ENCODE measurements around the gene EEA1.

Gene EEA1

GRCh38 chr12:92938018-92938417 lies 8.9 kb upstream of the EEA1 start:
- DNase-seq = no peak

- no peak for DNase-seq
Measured at GRCh38 chr12:92933606-92934005, 4.5 kb upstream of the EEA1 start.

GRCh38 chr12:92930421-92930820 lies 1.3 kb upstream of the EEA1 start:
- DNase-seq = no peak

- DNase-seq = no peak
Measured at GRCh38 chr12:92929983-92930382, 888 bp upstream of the EEA1 start.

- DNase-seq = peak; percentile 38 to 46
Measured at GRCh38 chr12:92928421-92928961, 604 bp downstream of the EEA1 start.

- no peak for DNase-seq
Measured at GRCh38 chr12:92927436-92928281, 1.4 kb downstream of the EEA1 start.

GRCh38 chr12:92927055-92927435 lies 2.0 kb downstream of the EEA1 start:
- DNase-seq = peak; percentile 50

GRCh38 chr12:92926549-92926948 lies 2.5 kb downstream of the EEA1 start:
- no peak for DNase-seq

GRCh38 chr12:92921877-92922276 lies 7.2 kb downstream of the EEA1 start:
- no peak for DNase-seq

GRCh38 chr12:92915365-92915764 lies 13.7 kb downstream of the EEA1 start:
- no peak for DNase-seq

- DNase-seq = no peak
Measured at GRCh38 chr12:92914170-92914569, 14.9 kb downstream of the EEA1 start.

- DNase-seq = no peak
Measured at GRCh38 chr12:92912672-92913071, 16.4 kb downstream of the EEA1 start.

GRCh38 chr12:92912052-92912451 lies 17.0 kb downstream of the EEA1 start:
- DNase-seq = peak in 1 of 2 donors; percentile 9

- DNase-seq = no peak
Measured at GRCh38 chr12:92911339-92911738, 17.8 kb downstream of the EEA1 start.

- no peak for DNase-seq
Measured at GRCh38 chr12:92908108-92908507, 21.0 kb downstream of the EEA1 start.

- DNase-seq = no peak
Measured at GRCh38 chr12:92905811-92906554, 23.1 kb downstream of the EEA1 start.

GRCh38 chr12:92905258-92905810 lies 23.8 kb downstream of the EEA1 start:
- no peak for DNase-seq

- DNase-seq = no peak
Measured at GRCh38 chr12:92900941-92901340, 28.2 kb downstream of the EEA1 start.

- DNase-seq = no peak
Measured at GRCh38 chr12:92899386-92900001, 29.6 kb downstream of the EEA1 start.

GRCh38 chr12:92898755-92899154 lies 30.3 kb downstream of the EEA1 start:
- no peak for DNase-seq

GRCh38 chr12:92897844-92898243 lies 31.3 kb downstream of the EEA1 start:
- DNase-seq = no peak

- no peak for DNase-seq
Measured at GRCh38 chr12:92890601-92891106, 38.4 kb downstream of the EEA1 start.

- DNase-seq = no peak
Measured at GRCh38 chr12:92886131-92886530, 43.0 kb downstream of the EEA1 start.

Measured in stimulated activated CD4-positive, alpha-beta T cell treated with anti-CD3 and anti-CD28 coated beads, Interleukin-2, amount 100 ng/mL, for 48 hours (primary cell).